SKM-1 treated with dmso at 0.1 percent for 144 hours (cell line): ENCODE results near the gene CEP295NL.
"Not testable (repeated sequence)": the region's sequence is repeated elsewhere in the genome, so short reads cannot be mapped to it uniquely, and the experiment has no call there.

Experiments used
- DNase-seq: peaks from one replicate; lab custom pipeline; 2025; ENCODE audit not compliant: unreplicated experiment; lab: John Stamatoyannopoulos, UW

CEP295NL gene, protein sequence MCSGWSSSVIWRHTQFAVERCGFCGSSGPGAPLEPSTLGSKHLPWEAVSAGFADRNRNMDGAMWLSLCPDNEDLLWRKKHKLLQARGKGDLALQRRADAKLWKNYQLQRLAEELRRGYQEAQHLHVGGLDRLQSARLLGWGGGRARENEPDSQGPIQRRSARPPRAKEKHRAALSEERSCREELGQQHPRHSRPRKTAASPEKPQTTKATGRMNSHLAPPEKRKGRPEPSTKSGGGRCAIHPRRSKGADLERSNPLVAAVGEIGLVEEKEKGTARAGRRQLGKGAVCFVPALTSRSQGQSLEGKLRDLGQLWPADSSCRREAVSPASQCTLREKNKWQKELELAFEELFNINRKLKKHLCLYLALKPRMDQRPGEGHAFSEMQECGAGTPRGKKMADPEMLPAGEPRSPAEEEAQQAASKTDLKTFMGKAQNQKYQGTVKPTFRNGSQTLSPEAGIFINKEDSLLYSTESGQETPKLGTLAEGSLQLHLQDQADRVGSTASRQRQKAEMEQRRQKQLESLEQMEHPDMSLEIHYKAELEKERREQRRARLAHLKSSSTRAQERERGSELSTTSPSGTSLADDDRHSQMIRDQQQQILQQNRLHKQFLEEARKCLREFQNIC

DNA sequence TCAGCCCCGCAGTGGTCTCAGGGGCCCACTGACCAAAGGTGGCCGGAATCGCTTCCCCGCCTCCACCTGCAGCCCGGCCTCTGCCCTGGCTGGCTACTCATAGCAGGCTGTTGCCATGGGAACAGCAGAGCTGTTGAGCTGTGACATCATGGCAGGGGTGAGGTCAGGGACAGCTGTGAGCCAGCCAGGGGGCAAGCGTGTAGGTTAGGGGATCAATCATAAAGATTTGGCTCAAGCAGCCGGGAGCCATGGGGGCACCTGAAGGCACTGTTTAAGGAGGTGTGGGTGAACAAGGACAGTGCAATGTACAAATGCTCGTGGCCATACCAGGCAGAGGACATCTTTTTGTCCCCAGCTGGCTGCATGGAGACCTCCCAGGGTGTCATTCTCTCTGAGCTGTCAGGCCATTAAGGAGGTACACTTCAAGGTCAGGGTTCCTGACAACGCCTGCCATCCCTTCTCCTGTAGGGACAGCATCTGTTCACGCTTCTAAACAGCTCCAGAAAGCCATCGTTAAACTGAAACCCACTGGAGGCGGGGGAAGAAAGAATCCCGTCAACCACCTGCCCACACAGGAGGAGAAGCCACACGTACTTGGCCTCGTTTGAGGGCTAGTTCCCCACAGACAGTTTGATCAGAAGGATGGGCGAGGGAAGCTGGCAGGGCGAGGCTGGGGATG is at the start of gene CEP295NL:
TSS of gene CEP295NL (minus strand) at position 101 of the 679 bp plus-strand sequence. CDS start 1,373 bp downstream, outside the sequence.
- no peak for DNase-seq

DNA sequence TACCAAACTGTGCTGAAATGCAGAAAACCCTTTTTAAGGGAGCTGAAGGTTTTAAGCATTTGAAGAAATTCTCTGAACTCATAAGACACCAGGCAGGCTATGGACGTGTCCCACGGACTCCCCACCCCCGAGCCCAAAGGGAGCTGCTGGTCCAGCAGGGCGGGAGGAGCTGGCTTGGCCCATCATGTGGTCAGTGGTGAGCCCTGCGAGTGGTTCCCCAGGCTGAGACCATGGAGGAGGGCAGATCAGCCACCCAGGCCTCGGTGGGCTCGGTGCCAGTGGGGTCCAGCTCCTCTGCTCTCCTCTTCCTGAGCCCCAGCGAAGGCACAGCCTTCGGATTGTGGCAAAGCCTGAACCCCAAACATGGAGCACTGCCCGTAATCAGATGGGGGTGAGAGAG is 49.7 kb upstream of the CEP295NL start:
- DNase-seq, result no peak

DNA sequence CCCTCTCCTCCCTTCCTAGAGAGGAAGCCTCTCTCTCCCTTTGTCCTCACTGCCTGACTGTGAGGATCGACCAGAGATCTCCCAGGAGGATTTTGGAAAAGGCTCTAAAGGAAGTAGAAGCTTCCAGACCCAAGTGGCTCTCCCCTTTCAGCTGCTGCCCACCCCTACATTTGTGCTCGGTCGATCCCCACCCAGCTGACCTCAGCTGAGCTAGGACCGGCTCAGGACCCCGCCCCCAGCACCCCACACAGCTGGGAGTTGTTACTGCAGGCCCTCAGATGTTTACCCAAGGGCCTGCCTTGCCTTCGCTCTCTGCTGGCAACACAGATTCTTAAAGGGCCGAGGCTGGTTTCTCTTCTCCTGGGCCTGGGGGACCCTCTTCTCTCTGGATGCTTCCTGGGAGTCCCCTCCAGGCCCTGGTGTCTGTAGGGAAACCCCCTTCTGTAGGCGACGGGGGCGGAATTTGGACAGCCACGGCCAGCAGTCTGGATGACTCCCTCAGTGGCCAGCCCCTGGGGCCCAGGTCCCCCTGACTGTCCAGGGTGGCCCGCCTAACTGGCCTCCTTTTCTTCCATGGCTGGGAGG is 49.1 kb upstream of the CEP295NL start:
- DNase-seq, result no peak

DNA sequence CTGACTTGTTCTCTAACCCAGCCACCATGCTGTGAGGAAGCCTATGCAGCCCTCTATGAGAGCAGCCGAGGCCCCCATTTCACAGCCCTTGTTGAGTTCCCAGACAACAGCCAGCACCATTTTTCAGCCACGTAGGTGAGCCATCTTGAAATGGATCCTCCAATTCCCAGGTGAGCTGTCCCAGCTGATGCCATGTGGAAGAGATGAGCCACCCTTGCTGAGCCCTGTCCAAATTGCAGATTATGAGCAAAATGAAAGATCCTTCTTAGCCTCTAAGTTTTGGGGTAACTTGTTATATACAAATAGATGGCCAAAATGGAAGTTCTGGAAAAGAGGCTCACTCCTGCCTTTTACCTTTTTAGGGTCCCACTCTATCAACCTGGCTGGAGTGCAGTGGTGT is 47.9 kb upstream of the CEP295NL start:
- DNase-seq, result no peak

DNA sequence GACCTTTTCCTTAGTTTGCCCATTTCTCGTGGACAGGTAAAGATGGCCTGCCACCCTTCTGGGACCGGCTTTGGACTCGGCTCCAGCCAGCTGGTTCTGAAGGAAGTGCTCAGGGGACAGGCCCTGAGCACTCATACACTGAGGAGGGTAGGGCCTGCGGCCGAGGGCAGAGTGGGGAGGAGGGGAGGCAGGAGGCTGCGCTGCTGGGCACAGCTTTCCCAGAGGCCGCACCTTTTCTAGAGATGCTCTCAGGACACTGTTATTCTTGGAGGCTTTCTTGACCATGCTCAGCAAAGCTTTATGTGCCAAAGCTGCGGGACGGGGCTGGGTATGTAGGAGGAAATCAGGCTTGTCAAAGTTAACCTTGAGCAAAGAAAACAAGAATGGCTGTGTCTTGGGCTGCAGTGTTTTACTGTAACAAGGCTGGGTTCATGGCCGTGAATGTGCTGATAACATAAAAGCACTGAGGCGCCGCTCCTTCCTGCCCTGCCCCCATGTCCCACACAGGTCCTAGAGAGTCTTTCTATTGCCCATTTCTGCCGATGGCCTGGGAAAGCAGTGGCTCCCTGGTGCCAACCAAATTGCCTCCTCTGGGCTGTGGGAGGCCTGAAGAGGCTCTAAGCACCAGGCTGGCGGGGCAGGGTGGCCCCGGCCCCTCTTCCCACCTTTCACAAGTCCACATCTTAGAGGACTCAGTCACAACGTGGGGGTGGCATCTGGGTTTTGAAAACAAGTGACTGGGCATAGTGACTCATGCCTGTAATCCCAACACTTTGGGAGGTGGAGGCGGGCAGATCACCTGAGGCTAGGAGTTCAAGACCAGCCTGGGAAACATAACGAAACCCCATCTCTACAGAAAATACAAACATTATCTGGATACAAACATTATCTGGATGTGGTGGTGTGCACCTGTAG is 44.5 kb upstream of the CEP295NL start:
- DNase-seq, result no peak

DNA sequence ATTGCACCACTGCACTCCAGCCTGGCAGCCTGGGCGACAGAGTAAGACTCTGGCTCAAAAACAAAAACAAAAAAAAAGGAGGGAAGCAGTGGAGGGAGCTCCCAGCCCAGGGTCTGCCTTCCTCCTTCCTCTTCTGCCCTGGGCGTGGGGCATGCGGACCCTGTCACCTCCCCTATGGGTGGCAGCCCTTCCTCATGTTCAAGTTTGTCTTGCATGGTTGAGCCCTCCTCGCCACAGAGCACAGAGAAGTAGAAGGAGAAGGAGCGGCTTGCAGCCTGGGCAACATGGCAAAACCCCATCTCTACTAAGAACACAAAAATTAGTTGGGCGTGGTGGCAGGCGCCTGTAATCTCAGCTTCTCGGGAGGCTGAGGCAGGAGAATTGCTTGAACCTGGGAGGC is 43.6 kb upstream of the CEP295NL start:
- no peak for DNase-seq

DNA sequence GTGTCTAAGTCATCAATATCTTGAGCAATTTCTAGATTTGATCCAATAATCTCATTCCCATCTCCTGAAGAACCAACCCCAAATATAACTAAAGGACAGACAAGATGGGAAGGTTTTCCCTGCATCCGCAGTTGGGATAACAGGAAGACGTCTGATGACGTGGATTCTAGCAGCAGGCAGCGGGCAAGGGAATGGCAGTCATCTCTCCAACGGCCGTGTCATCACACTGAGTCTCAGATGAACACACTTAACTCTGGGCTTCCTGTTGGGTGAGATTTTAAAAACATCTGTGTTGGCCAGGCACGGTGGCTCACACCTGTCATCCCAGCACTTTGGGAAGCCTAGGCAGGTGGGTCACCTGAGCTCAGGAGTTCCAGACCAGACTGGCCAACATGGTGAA is 43.1 kb upstream of the CEP295NL start:
- DNase-seq, result no peak

DNA sequence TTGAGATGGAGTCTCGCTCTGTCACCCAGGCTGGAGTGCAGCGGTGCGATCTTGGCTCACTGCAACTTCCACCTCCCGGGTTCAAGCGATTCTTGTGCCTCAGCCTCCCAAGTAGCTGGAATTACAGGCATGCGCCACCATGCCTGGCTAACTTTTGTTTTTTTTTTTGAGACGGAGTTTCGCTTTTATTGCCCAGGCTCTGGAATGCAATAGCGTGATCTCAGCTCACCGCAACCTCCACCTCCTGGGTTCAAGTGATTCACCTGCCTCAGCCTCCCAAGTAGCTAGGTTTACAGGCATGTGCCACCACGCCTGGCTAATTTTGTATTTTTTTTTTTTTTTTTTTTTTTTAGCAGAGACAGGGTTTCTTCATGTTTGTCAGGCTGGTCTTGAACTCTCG is 42.5 kb upstream of the CEP295NL start:
- not testable (repeated sequence) for DNase-seq

DNA sequence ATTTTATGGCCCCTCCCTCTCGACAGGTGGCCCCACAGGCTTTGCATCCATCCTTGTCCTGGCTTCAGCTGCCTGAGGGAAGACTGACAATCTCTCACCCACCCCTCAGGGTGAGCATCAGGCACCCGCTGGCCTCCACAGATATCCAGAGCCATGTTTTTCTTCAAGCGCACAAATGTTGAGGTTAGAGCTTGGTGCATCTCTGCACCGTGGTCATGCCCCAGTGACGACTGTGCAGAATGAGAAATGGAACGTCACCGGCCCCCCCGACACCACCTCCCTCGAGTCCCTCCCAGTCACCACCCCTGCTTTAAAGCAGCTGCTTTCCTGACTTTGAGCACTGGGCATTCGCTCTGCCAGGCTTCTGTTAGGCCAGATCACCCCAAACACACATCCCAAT is 42.0 kb upstream of the CEP295NL start:
- DNase-seq, result no peak

DNA sequence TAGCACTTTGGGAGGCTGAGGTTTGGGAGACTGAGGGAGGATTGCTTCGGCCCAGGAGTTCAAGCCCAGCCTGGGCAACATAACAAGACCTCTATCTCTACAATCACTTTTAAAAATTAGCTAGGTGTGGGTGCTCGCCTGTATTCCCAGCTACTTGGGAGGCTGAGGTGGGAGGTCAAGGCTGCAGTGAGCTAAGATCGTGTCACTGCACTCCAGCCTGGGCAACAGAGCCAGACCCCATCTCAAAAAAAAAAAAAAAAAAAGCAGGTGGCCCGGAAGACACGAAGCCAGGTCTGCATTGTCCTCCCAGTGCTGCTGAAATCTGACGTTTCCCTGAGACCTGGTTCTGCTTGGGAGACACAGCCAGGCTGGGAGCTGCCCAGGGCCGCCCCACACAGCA is 41.0 kb upstream of the CEP295NL start:
- DNase-seq, result no peak

DNA sequence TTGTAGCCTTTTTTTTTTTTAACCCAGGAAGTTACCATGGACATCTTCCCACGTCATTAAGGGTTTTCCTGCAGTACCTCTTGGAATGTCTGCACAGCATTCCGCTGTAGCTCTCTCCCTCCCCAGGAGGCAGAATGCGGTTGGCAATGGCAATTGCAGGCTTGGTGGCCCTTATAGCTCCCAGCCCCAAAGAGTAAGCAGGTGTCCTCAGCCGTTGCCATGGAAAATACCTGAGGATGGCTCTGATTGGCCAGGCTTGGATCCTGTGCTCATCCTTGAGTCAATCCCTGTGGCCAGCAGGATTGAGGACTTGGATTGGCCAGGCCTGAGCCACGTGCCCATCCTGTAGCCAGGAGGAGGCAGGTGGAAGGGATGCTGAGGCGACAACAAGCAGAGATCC is 37.7 kb upstream of the CEP295NL start:
- no peak for DNase-seq

DNA sequence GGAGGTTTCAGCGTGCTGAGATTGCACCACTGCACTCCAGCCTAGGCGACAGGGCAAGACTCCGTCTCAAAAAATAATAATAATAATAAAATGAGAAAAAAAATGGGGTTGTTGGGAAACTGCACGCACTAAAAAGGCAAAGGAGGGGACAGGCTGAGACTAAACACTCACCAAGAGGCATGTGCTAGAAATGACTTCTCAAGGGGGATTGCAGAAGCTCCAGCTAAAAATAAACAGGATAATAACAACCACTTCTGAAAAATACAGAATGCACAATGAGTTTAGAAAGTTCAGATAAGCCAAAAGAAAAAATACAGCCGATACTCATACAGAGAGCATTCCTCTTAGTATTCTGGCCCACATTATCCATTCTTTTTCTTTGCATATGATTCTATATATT is 37.3 kb upstream of the CEP295NL start:
- DNase-seq, result no peak

DNA sequence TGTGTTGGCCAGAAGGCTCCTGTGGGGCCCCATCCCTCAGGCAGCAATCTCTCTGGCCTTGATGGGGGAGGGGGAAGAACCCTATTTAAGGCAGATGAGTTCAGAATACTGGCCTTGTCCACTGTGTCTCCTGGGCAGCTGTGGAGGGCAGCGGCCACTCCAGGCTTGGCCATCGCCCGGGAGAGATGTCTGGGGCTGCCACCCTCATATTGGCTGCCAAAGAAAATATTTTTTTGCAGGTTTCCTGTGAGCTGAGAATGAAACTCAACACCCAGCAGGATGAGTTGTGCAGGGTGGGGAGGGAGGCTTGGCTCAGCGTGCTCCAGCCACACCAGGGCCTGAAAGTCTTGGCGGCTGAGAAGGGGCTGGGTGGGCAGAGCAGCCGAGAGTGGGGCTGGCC is 36.6 kb upstream of the CEP295NL start:
- DNase-seq, result no peak

DNA sequence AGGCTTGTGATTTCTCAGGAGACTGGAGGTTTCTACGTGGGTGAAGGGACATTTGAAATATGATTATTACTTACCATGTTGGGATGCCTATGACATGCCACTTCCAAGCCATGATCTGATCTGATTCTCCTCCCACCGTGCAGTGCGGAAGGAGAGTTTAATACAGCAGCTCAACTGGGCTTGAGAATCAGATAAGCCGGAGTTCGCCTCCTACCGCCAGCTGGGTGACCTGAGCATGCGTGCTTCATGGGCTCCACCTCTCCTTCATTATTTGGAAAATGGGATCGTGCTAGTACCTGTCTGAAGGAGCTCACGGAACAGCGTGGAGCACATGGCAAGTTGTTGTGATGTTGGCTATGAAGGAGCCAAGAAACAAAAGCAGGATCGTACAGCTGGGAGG is 34.6 kb upstream of the CEP295NL start:
- DNase-seq, result no peak

DNA sequence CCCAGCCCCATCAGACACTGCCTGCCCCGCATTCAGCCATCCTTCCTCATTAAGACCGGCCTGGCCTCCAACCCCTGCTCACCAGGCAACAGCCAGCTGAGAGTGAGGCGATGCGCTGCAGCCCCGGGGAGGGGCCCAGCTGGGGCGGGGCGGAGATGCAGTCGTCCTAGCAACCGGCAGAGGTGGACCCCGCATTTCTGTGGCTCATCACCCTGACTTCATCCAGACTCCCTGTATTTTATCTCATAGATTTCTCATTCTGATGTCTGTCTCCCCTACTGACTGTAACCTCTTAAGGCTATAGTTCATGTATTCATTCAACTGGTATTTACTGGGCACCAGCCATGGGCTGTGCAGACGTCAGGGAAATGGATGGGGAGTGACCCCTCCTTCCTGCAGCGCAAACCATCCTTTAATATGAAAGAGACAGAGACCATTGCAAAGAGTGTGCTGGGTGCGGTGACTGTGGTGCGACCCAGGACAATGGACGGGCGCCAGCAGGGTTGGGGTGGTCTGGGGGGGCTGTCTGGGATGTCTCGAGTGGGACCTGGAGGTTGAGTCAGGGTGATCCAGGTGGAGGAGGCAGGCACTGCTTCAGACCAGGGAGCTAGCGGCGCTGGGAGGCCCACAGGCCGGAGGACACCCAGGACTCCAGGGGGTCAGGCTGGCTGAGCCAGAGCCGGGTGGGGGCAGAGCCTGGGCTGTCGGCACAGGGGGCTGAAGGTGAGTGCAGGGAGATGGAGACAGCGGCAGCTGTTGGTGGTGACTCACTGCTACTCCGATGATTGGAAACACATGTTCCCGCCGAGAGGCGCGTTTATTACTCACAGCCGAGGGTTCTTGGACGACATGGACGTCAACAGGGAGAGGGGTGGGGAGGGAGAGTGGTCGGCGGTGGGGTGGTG is 32.7 kb upstream of the CEP295NL start:
- DNase-seq, result no peak

DNA sequence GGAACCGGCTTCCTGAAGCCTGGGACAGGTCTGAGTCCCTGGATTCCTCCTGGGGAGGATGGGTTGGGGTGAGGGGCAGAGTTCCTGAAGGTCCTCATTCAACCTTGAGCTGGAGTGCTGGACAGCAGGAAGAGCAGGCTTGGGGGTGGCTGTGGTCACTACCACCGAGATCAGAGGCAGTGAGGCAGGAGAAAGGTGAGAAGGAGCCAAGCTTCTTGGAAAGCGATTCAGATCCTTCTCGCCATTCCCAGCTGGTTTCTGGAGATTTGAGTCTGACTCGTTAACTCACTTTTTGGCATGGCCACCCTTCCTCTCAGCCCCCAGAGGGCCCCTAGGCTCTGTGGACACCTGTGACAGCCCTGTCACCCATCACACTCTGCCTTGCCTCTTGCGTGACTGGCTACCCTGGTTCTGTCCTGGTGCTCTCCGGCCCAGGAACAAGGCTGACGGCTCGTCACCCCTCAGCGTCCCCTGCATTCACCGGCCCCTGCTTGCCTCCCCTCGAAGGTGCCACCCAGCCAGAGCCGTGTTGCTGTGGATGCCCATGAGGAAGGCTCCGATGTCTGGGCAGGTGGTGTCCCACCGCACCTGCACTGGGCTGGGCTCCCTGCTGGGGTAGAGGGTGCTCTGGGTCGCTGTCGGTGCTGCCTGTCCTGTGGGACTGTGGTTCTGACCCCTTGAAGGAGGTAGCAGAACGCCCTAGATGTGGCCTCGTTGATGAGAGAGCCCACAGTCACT is 31.8 kb upstream of the CEP295NL start:
- no peak for DNase-seq

DNA sequence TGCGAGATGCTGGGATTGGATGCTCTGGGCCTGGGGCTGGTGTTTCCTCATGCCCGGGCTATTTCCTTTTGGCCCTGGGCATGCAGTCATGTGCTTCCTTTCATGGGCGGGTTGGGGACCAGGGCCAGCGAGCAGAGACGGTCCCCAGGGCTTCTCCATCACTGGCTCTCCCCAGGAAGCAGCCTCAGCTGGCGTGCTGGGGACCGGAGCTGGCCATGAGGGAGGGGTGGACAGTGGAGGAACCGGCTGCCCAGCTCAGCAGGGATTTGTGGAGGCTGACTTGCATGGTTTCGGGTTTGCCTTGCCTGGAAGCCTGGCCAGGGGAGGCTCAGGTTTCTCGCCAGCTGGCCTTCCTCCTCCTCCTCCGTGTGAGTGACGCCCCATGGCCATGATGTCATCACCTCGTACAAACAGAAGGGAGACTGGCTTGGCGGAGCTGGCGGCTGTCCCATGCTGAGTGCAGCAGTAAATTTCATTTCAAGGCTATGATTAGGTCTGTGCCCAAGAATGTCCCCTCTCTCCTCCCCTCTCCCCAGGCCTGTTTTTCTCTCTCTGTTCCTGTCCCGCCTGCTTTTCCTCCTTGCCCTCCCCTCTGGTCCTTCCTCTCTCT is 31.1 kb upstream of the CEP295NL start:
- DNase-seq, result no peak
